SK-N-SH (cell line): Measurements from ENCODE around the gene BMP7. TPM values are rescaled to one million over a fixed set of nuclear protein-coding genes. Genes with fewer than 3 reads are reported as not detected.

Source experiments
- CTCF ChIA-PET: fragments of 300-600, 350-600 bp; formaldehyde crosslinking; extraction: SDS; loops from one replicate; lab custom pipeline; 2021; lab: Yijun Ruan, JAX
- POLR2A ChIA-PET: fragments of 350-600 bp; sonication (Branson Sonifier 250); formaldehyde crosslinking; extraction: SDS; loops from one replicate; lab custom pipeline; 2020; ENCODE audit warnings: antibody characterized with exemption, inconsistent platforms; lab: Yijun Ruan, JAX
- DNase-seq: peaks from one replicate; pipeline ENCODE4 v3.0.0; 2012
- H2AFZ ChIP-seq: fragments of 200-600 bp; sonication (generic); 2 replicates; pipeline ENCODE4 v1.8.1; 2016; ENCODE audit warnings: antibody characterized with exemption, mild to moderate bottlenecking, low read depth
- H3F3A ChIP-seq: fragments of 200-600 bp; sonication (generic); replicated peaks from 2 replicates; pipeline ENCODE3; 2016; ENCODE audit warnings: antibody characterized with exemption, mild to moderate bottlenecking; ENCODE audit not compliant: insufficient read depth
- H3K27ac ChIP-seq, 2 experiments: fragments of 200-500 bp in 1 of 2; fragments of 200-600 bp in 1 of 2; sonication (Bioruptor generic) in 1 of 2; sonication (generic), shearing (Covaris generic) in 1 of 2; 2 replicates each; pipeline versions ENCODE4 v1.5.1 to v1.6.1; 2014 to 2016; ENCODE audit warnings: low read depth in 2 of 2, inconsistent platforms in 1 of 2, low read length in 1 of 2, mild to moderate bottlenecking in 1 of 2, mixed read lengths in 1 of 2
- H3K27me3 ChIP-seq: fragments of 200-600 bp; sonication (generic), shearing (Covaris generic); 2 replicates; pipeline ENCODE4 v1.6.1; 2016; ENCODE audit warnings: mixed run types; ENCODE audit not compliant: insufficient read depth
- H3K36me3 ChIP-seq, 2 experiments: fragments of 200-500 bp in 1 of 2; fragments of 200-600 bp in 1 of 2; sonication (Bioruptor generic) in 1 of 2; sonication (generic) in 1 of 2; replicated peaks in 1 of 2; 2 replicates each; pipeline versions ENCODE3 to v1.5.1; 2014 to 2016; ENCODE audit warnings: low read length in 1 of 2, mild to moderate bottlenecking in 1 of 2; ENCODE audit not compliant: insufficient read depth in 2 of 2, control insufficient read depth in 1 of 2
- H3K4me1 ChIP-seq, 2 experiments: fragments of 200-500 bp in 1 of 2; fragments of 200-600 bp in 1 of 2; sonication (Bioruptor generic) in 1 of 2; sonication (generic), shearing (Covaris generic) in 1 of 2; 2 replicates each; pipeline versions ENCODE4 v1.5.1 to v1.6.1; 2014 to 2016; ENCODE audit warnings: low read depth in 1 of 2, low read length in 1 of 2, mixed run types in 1 of 2; ENCODE audit not compliant: insufficient read depth in 2 of 2, control insufficient read depth in 1 of 2
- H3K4me2 ChIP-seq: fragments of 200-600 bp; sonication (generic), shearing (Covaris generic); 2 replicates; pipeline ENCODE4 v1.6.1; 2017; ENCODE audit warnings: mixed run types
- H3K4me3 ChIP-seq, 2 experiments: fragments of 200-500 bp in 1 of 2; fragments of 200-600 bp in 1 of 2; sonication (Bioruptor generic) in 1 of 2; sonication (generic), shearing (Covaris generic) in 1 of 2; 2 replicates each; pipeline versions ENCODE4 v1.5.1 to v1.8.1; 2014 to 2016; ENCODE audit warnings: low read depth in 2 of 2, inconsistent platforms in 1 of 2, low read length in 1 of 2, mild to moderate bottlenecking in 1 of 2, mixed read lengths in 1 of 2, moderate library complexity in 1 of 2
- H3K79me2 ChIP-seq: fragments of 200-600 bp; sonication (generic); 2 replicates; pipeline ENCODE4 v1.8.1; 2017; ENCODE audit warnings: mild to moderate bottlenecking; ENCODE audit not compliant: insufficient read depth
- H3K9ac ChIP-seq: fragments of 200-600 bp; sonication (generic); 2 replicates; pipeline ENCODE4 v1.6.1; 2017; ENCODE audit warnings: mixed run types
- H3K9me2 ChIP-seq: fragments of 200-600 bp; sonication (generic); 2 replicates; pipeline ENCODE4 v1.6.1; 2017; ENCODE audit warnings: mixed run types
- H3K9me3 ChIP-seq: fragments of 200-600 bp; sonication (generic); 2 replicates; pipeline ENCODE4 v1.6.1; 2017; ENCODE audit warnings: mixed run types, mild to moderate bottlenecking, moderate library complexity
- H4K20me1 ChIP-seq: fragments of 200-600 bp; sonication (generic); 2 replicates; pipeline ENCODE4 v1.6.1; 2017; ENCODE audit warnings: mild to moderate bottlenecking, mixed run types; ENCODE audit not compliant: insufficient read depth
- CTCF ChIP-seq: fragments of 200-600 bp; sonication (generic); IDR thresholded peaks from 2 replicates; pipeline ENCODE4 v1.6.1; 2017; ENCODE audit warnings: antibody characterized with exemption, mild to moderate bottlenecking, moderate library complexity
- ELF1 ChIP-seq: IDR thresholded peaks from 2 replicates; pipeline ENCODE4 v1.4.0; 2012
- EP300 ChIP-seq, 2 experiments: IDR thresholded peaks; 2 replicates each; pipeline versions ENCODE4 v1.4.0 to v1.6.1; 2012; ENCODE audit warnings: borderline replicate concordance in 1 of 2, low read depth in 1 of 2, low read length in 1 of 2
- FOSL2 ChIP-seq: IDR thresholded peaks from 2 replicates; pipeline ENCODE4 v1.4.0; 2012; ENCODE audit warnings: low read depth, mild to moderate bottlenecking, moderate library complexity, borderline replicate concordance
- FOXJ3 ChIP-seq: sonication (generic); formaldehyde crosslinking; IDR thresholded peaks from 2 replicates; pipeline ENCODE4 v1.5.1; 2020; ENCODE audit warnings: mild to moderate bottlenecking, missing genetic modification reagents
- GATA2 ChIP-seq: sonication (generic); formaldehyde crosslinking; IDR thresholded peaks from 2 replicates; pipeline ENCODE4 v1.5.0; 2020; ENCODE audit warnings: mild to moderate bottlenecking, missing genetic modification reagents
- MAX ChIP-seq: IDR thresholded peaks from 2 replicates; pipeline ENCODE4 v1.4.0; 2012; ENCODE audit warnings: low read depth
- MEF2A ChIP-seq: IDR thresholded peaks from 2 replicates; pipeline ENCODE4 v1.4.0; 2012; ENCODE audit warnings: low read depth, borderline replicate concordance
- RCOR1 ChIP-seq: fragments of 150-350 bp; IDR thresholded peaks from 2 replicates; pipeline ENCODE4 v1.6.1; 2017; ENCODE audit warnings: antibody characterized with exemption, low read length
- REST ChIP-seq: IDR thresholded peaks from 2 replicates; pipeline ENCODE4 v1.6.1; 2012; ENCODE audit warnings: mild to moderate bottlenecking, low read depth, low read length, moderate library complexity
- SIN3A ChIP-seq: IDR thresholded peaks from 2 replicates; pipeline ENCODE4 v1.6.1; 2012; ENCODE audit warnings: low read depth, mild to moderate bottlenecking, low read length, moderate library complexity, borderline replicate concordance
- WGBS: methylation state at CpG from one replicate; pipeline ENCODE4 v1.1.6; 2017; ENCODE audit warnings: low lambda C conversion rate; 5-methylcytosine and 5-hydroxymethylcytosine counted together
- polyA plus RNA-seq, 3 experiments: library from polyadenylated mRNA; depleted of rRNA; stranded (reverse); fragments of >200 nt; gene quantifications; 2 replicates each; pipeline ENCODE4 v1.2.3, GENCODE V29; 2012

Gene BMP7
- polyA plus RNA-seq, 1 of the 3 experiments (the other 2 are of a cell fraction), result not detected

GRCh38 chr20:57205606-57206219 is 60.7 kb downstream of the BMP7 start:
- H3K27me3 ChIP-seq, result no peaks in the 10 kb centered on the region
- TF ChIP-seq CTCF (no peak), GATA2 (CRISPR knock-in tag) (no peak), REST (no peak), FOXJ3 (CRISPR knock-in tag) (no peak), FOSL2 (no peak), RCOR1 (no peak), SIN3A (no peak), EP300 (IDR thresholded peaks at IDR 0.05; ENCODE audit: borderline replicate concordance in 1 of 2, low read depth in 1 of 2, low read length in 1 of 2) (no peak), MAX (no peak), MEF2A (no peak)
- H3K27ac ChIP-seq, result no peak overlapping the region
- POLR2A ChIA-PET, result no interaction called here
- CTCF ChIA-PET, result no interaction called here
- no peaks in the 10 kb centered on the region for H3K9me2 ChIP-seq
- H4K20me1 ChIP-seq, result no peaks in the 10 kb centered on the region
- DNase-seq, result no peak
- 21% methylated on average over 12 of the region's 12 CpGs for WGBS
- no peak overlapping the region for H3K4me2 ChIP-seq
- H2AFZ ChIP-seq, result no peak overlapping the region
- no peaks in the 10 kb centered on the region for H3F3A ChIP-seq
- no peaks in the 10 kb centered on the region for H3K9me3 ChIP-seq
- H3K9ac ChIP-seq, result no peak overlapping the region
- no peaks in the 10 kb centered on the region for H3K36me3 ChIP-seq
- H3K4me1 ChIP-seq, result peaks cover 0 to 14% of the 10 kb centered on the region in 2 experiments; a peak in 1 of 4 replicates
- H3K79me2 ChIP-seq, result no peaks in the 10 kb centered on the region
- no peak overlapping the region for H3K4me3 ChIP-seq

GRCh38 chr20:57203986-57204385 is 62.5 kb downstream of the BMP7 start:
- Histone ChIP-seq H3K79me2 (no peaks in the 10 kb centered on the region), H3K27ac (no peak overlapping the region), H3K27me3 (no peaks in the 10 kb centered on the region), H3K4me1 (peaks cover 0 to 14% of the 10 kb centered on the region in 2 experiments; a peak in 1 of 4 replicates), H3F3A (no peaks in the 10 kb centered on the region), H4K20me1 (no peaks in the 10 kb centered on the region), H3K4me2 (no peak overlapping the region), H3K9ac (no peak overlapping the region), H3K9me3 (no peaks in the 10 kb centered on the region), H3K4me3 (no peak overlapping the region), H3K36me3 (no peaks in the 10 kb centered on the region), H2AFZ (no peak overlapping the region), H3K9me2 (no peaks in the 10 kb centered on the region)
- TF ChIP-seq ELF1, result no peak
- no peak for TF ChIP-seq SIN3A
- 62% methylated on average over 6 of the region's 7 CpGs for WGBS
- DNase-seq, result no peak
- ChIA-PET CTCF (no interaction called here), POLR2A (no interaction called here)
